Neutrophil (primary cell): ENCODE results near the gene OBSCN.
A peak's percentile ranks its signal among the peaks of the same experiment; 100 is the strongest.

ENCODE experiments used
- H3K27ac ChIP-seq: fragments of 200-600 bp; sonication (generic); 2 replicates; pipeline ENCODE4 v1.5.1; 2016; ENCODE audit warnings: mild to moderate bottlenecking, moderate library complexity
- H3K27me3 ChIP-seq: fragments of 200-600 bp; sonication (generic); 2 replicates; pipeline ENCODE4 v1.6.0; 2016; ENCODE audit warnings: mild to moderate bottlenecking
- H3K36me3 ChIP-seq: fragments of 200-600 bp; sonication (generic); 2 replicates; pipeline ENCODE4 v1.5.1; 2017
- H3K4me1 ChIP-seq, 2 experiments: fragments of 200-600 bp in 1 of 2; sonication (generic) in 1 of 2; 1 replicate in 1 of 2; 2 replicates in 1 of 2; pipeline versions ENCODE4 v1.5.1 to v1.6.1; 2013 to 2016; ENCODE audit warnings: low read depth in 1 of 2, low read length in 1 of 2, mild to moderate bottlenecking in 1 of 2, moderate library complexity in 1 of 2; ENCODE audit not compliant: control insufficient read depth in 1 of 2, insufficient read depth in 1 of 2
- H3K4me3 ChIP-seq, 2 experiments: fragments of 200-600 bp in 1 of 2; sonication (generic) in 1 of 2; 1 replicate in 1 of 2; 2 replicates in 1 of 2; pipeline ENCODE4 v1.5.1; 2013 to 2016; ENCODE audit warnings: low read depth in 1 of 2, low read length in 1 of 2, mild to moderate bottlenecking in 1 of 2, moderate library complexity in 1 of 2
- H3K9me3 ChIP-seq: fragments of 200-600 bp; sonication (generic); 2 replicates; pipeline ENCODE4 v1.5.1; 2016
- TF ChIP-seq, protein P1 (sequence below): fragments of 200-600 bp; sonication (generic); IDR thresholded peaks from 2 replicates; pipeline ENCODE4 v1.5.1; 2016; ENCODE audit warnings: antibody characterized with exemption

OBSCN gene

DNA sequence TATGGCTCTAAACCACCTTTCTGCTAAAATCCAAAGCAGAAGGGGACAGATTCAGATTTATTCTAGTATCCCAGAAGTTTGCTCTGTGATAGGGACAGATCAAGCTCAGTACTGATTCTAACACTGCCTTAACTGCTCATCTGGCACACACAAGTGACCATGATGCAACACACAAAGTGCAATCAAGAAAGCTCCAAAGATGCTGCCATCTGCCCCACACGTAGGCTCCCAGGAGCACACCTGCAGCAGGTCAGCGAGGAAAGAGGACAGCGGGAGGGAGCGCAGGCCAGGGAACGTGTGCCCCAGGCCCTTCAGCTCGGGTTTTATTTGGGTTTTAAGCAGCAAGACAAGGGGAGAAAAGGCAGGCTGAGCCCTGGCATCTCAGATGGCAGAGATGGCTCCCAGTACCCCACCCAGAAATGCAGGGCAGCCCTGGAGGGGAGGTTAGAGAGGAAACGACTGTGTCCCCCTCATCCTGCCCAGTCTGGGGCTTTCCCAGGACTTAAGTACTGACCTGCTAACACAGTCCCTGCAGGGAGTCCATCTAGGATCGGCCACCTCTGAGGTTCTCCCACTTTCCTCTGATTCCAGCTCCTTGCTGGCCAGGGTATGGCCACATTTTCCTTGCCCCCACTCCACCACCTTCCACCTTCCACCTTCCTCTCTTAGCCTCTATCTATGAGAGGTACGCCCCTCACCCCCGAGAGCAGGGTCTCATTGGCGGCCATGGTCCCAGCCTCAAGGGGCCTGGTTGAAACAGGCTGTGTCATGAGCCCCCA, 197.5 kb downstream of the OBSCN start:
- peaks cover 29 to 33% of the 10 kb centered on the region in 2 experiments for H3K4me1 ChIP-seq
- peak overlapping the region; percentile 92 for H3K27ac ChIP-seq
- no peaks in the 10 kb centered on the region for H3K9me3 ChIP-seq
- no peaks in the 10 kb centered on the region for H3K27me3 ChIP-seq
- TF ChIP-seq, protein P1, sequence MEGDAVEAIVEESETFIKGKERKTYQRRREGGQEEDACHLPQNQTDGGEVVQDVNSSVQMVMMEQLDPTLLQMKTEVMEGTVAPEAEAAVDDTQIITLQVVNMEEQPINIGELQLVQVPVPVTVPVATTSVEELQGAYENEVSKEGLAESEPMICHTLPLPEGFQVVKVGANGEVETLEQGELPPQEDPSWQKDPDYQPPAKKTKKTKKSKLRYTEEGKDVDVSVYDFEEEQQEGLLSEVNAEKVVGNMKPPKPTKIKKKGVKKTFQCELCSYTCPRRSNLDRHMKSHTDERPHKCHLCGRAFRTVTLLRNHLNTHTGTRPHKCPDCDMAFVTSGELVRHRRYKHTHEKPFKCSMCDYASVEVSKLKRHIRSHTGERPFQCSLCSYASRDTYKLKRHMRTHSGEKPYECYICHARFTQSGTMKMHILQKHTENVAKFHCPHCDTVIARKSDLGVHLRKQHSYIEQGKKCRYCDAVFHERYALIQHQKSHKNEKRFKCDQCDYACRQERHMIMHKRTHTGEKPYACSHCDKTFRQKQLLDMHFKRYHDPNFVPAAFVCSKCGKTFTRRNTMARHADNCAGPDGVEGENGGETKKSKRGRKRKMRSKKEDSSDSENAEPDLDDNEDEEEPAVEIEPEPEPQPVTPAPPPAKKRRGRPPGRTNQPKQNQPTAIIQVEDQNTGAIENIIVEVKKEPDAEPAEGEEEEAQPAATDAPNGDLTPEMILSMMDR, result no peak
- peak overlapping the region; percentile 84 to 91 for H3K4me3 ChIP-seq
- H3K36me3 ChIP-seq, result peaks cover 40% of the 10 kb centered on the region

DNA sequence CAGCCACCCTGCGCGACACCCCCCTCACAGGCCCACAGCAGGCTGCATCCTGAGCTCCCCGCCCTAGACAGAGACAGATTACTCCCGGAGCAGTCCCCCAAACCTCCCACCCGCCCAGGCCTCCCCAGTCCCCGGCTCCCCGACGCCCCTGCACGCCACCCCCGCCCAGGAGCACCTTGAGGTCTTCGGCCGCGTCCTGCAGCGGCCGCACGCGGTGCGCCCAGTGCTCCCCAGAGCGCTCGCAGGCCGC, 198.1 kb downstream of the OBSCN start:
- Histone ChIP-seq H3K4me1 (peaks cover 29 to 33% of the 10 kb centered on the region in 2 experiments), H3K27ac (peak overlapping the region; percentile 92), H3K27me3 (no peaks in the 10 kb centered on the region), H3K36me3 (peaks cover 40% of the 10 kb centered on the region), H3K9me3 (no peaks in the 10 kb centered on the region), H3K4me3 (peak overlapping the region; percentile 84 to 91)
- TF ChIP-seq, protein P1, result no peak

DNA sequence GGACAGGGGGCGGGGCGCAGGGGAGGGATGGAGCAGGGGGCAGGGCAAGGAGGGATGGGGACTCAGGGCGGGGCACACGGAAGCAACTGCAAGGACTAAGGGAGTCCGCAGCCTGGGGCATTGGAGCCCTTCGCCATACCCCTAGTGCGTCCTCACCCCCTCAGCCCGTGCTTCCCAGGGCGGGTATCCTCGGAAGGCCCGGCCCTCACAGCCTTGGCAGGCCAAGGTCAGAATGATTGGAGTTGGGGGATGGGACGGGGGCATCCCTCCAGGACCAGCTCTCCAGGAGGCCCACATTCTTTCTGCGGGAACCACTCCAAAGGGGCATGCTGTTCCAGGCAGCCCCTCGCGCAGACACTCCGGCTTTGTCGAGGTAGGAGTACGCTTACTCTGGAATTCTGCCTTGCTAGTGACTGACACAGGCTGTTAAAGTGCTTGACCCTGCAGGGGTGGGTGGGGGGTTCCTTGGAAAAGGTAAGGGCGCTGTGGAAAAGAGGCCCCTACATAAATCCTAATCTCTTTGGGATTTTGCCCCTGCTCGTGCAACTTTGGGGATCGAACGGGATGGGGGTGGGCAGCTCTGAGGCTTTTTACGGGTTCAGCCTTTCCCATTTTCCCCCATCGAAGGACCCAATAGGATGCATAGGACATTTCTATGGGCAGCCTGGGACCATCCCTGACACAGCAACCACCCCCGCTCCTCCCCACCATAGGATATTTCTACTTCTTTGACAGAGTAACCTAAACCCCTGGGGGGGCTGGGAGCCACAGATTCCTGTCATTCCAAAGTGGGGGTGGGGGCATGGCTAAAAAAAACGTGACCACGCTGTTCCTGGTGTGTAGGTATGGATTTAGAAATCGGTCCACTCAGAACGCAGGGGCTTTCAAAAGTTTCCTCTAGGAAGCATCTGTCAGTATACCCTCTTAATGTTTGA, 199.5 kb downstream of the OBSCN start:
- Histone ChIP-seq H3K9me3 (no peaks in the 10 kb centered on the region), H3K27me3 (no peaks in the 10 kb centered on the region), H3K27ac (peak overlapping the region; percentile 92), H3K36me3 (peaks cover 33% of the 10 kb centered on the region), H3K4me1 (peaks cover 29 to 33% of the 10 kb centered on the region in 2 experiments), H3K4me3 (peak overlapping the region; percentile 84 to 91)
- TF ChIP-seq, protein P1, result no peak

DNA sequence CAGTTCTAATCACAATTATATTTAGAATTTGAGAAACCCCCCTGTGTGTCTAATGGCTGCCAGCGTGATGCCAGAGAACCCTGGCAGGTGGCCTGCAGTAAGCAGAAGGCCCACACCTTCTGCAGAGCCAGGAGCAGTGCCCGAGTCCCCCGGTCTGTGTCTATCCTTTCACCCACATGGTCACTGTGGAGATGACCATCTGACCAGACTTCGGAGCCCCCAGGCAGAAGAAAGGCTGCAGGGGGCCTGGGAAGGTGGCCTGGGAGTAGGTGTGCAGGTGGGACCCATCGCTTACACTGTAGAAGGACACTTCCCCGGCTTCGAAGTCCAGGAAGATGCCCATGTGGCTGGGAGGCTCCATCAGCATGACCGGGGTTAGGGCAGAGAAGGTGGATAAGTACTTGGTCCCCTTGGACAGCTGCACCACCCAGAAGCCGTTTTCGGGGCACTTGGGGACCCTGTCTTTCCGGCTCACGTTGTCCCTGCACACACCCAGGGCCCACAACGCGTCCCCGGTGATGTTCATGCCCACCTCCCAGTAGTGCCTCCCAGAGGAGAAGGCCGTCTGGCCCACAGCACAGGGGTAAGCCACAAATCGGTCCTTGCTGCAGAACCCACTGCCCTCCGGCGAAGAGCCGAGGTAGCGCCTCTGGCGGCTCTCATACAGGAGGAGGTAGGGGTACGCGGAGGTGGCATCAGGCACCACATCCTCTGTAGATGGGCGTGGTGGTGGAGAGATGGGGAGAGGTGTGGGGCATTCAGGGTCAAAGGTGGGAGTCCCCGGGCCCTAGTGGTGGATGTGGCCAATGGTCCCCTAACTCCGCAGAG, 200.4 kb downstream of the OBSCN start:
- H3K36me3 ChIP-seq, result peaks cover 24% of the 10 kb centered on the region
- H3K4me3 ChIP-seq, result no peak overlapping the region
- H3K27me3 ChIP-seq, result no peaks in the 10 kb centered on the region
- H3K9me3 ChIP-seq, result no peaks in the 10 kb centered on the region
- TF ChIP-seq, protein P1, result no peak
- H3K4me1 ChIP-seq, result peaks cover 29 to 33% of the 10 kb centered on the region in 2 experiments
- H3K27ac ChIP-seq, result no peak overlapping the region
